OCI-LY7 (cell line): ENCODE measurements around the gene PDXDC1. TPM values are rescaled to one million over a fixed set of nuclear protein-coding genes. Genes with fewer than 3 reads are reported as not detected.
"Not testable (repeated sequence)": the region's sequence is repeated elsewhere in the genome, so short reads cannot be mapped to it uniquely, and the experiment has no call there.

ENCODE experiments used
- BruUV-seq: library from RNA; stranded (reverse); fragments of 400-500 nt; replicated peaks from 2 replicates; lab custom pipeline; 2021; lab: Mats Ljungman, UMichigan
- CTCF ChIA-PET: fragments of 300-600 bp; sonication (Branson Sonifier 250); formaldehyde crosslinking; loops from one replicate; lab custom pipeline; 2022; ENCODE audit warnings: antibody characterized with exemption; ENCODE audit not compliant: unreplicated experiment; lab: Charles Lee
- POLR2A ChIA-PET: fragments of 300-600 bp; sonication (Branson Sonifier 250); formaldehyde crosslinking; loops from one replicate; lab custom pipeline; 2022; ENCODE audit warnings: antibody characterized with exemption; lab: Charles Lee
- DNase-seq: peaks from one replicate; pipeline ENCODE4 v3.0.0-alpha.2; 2015; ENCODE audit warnings: low spot score
- H2AFZ ChIP-seq: fragments of 200-600 bp; sonication (generic), shearing (Covaris generic); 2 replicates; pipeline ENCODE4 v1.6.1; 2014; ENCODE audit warnings: mild to moderate bottlenecking, antibody characterized with exemption, low read length, moderate library complexity
- H3K27ac ChIP-seq: fragments of 200-600 bp; sonication (generic); 2 replicates; pipeline ENCODE4 v1.5.1; 2014; ENCODE audit warnings: mixed run types, low read depth, mild to moderate bottlenecking, moderate library complexity, low read length, inconsistent platforms; ENCODE audit not compliant: poor library complexity, severe bottlenecking
- H3K36me3 ChIP-seq: fragments of 200-600 bp; sonication (generic); 2 replicates; pipeline ENCODE4 v1.6.1; 2014; ENCODE audit warnings: mild to moderate bottlenecking, antibody characterized with exemption, low read length, moderate library complexity, mixed read lengths; ENCODE audit not compliant: insufficient read depth
- H3K4me1 ChIP-seq: fragments of 200-600 bp; sonication (generic); 2 replicates; pipeline ENCODE4 v1.5.1; 2014; ENCODE audit warnings: mild to moderate bottlenecking, low read length; ENCODE audit not compliant: insufficient read depth, poor library complexity, severe bottlenecking
- H3K4me2 ChIP-seq: fragments of 200-600 bp; sonication (generic); 2 replicates; pipeline ENCODE4 v1.6.1; 2014; ENCODE audit warnings: mild to moderate bottlenecking, low read length
- H3K4me3 ChIP-seq: fragments of 200-600 bp; sonication (generic); 2 replicates; pipeline ENCODE4 v1.5.1; 2014; ENCODE audit warnings: mild to moderate bottlenecking, low read depth, low read length; ENCODE audit not compliant: poor library complexity, severe bottlenecking
- H3K79me2 ChIP-seq: fragments of 200-600 bp; sonication (generic); 2 replicates; pipeline ENCODE4 v1.6.1; 2016; ENCODE audit warnings: low read depth, mild to moderate bottlenecking, low read length, moderate library complexity, mixed read lengths; ENCODE audit not compliant: insufficient read depth
- H3K9me2 ChIP-seq: fragments of 200-600 bp; sonication (generic); 2 replicates; pipeline ENCODE4 v1.6.1; 2016; ENCODE audit warnings: mild to moderate bottlenecking, low read length, mixed read lengths; ENCODE audit not compliant: insufficient read depth
- H3K9me3 ChIP-seq: fragments of 200-600 bp; sonication (generic); 2 replicates; pipeline ENCODE4 v1.6.1; 2014; ENCODE audit warnings: mild to moderate bottlenecking, mixed run types, low read length, mixed read lengths
- H4K20me1 ChIP-seq: fragments of 200-600 bp; sonication (generic); 2 replicates; pipeline ENCODE4 v1.6.1; 2014; ENCODE audit warnings: mild to moderate bottlenecking, antibody characterized with exemption, low read length, moderate library complexity, mixed read lengths; ENCODE audit not compliant: insufficient read depth
- intact Hi-C: fragments of 100-400 bp; cut with micrococcal nuclease; formaldehyde crosslinking; loops from one replicate; pipeline ENCODE4 v1.10.0; 2022; ENCODE audit not compliant: unreplicated experiment
- total RNA-seq, 2 experiments: library from RNA; depleted of rRNA in 1 of 2; stranded (reverse); fragments of >200 nt in 1 of 2; shearing (Covaris generic) in 1 of 2; gene quantifications; 2 replicates each; pipeline ENCODE4 v1.2.3, GENCODE V29; 2014 to 2022

The PDXDC1 gene
- total RNA-seq, 2 experiments from 2014 or later = 43.0 to 83.3 TPM

DNA sequence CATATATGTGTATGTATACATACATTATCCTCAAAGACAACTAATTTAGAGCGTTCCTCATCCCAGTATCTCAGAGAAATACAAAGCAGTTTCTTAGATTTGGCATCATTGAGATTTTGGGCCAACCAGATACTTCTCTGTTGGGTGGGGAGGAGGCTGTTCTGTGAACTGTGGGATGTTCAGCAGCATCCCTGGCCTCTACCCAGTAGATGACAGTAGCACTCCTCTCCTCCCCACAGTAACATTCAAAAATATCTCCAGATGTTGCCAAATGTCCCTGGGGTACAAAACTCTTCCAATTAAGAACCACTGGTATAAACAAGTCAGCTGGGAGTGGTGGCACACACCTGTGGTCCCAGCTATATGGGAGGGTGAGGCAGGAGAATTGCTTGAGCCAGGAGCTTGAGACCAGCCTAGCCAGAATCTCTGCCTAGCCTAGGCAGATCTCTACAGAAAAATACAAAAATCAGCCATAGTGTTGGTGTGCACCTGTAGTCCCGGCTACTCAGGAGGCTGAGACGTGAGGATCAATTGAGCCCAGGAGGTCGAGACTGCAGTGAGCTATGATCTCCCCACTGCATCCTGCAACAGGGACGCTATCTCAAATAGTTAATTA, 125.7 kb downstream of the PDXDC1 start:
- POLR2A ChIA-PET = not testable (repeated sequence)

DNA sequence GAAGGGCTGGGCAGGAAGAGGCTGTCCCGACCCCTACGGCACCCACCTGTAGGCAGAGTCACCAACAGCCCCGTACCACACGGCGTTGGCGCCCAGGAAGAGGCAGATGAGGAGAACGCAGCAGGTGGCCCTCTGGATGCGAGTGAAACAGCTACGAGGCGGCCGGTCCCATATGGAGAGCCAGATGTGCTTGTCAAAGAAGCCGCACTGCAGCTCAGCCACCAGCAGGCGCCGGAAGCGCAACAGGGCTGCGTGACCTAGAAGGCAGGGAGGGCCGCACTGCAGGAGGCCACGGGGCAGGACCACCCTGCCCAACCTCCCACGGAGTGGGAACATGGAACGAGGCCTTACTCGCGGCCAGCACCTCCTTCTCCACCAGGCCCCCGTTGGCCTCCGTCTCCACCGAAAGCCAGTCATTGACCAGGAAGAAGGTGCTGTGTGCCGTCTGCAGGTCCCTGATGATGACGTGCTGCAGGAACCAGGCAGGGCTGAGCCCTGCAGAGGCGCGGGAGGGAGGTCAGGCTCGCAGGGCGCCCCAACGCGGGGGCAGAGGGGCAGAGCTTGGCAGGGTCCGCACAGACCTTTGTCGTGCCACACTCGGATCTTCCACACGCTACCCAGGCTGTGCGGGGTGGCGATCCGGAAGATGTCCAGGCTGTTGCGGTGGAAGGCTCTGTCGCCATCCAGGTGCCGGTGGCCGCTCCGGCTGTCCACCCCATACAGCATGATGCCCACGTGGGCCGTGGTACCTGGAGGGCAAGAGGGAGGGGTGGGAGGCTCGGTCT, 153.0 kb downstream of the PDXDC1 start:
- H3K79me2 ChIP-seq, H2AFZ ChIP-seq, POLR2A ChIA-PET, H3K9me3 ChIP-seq, H4K20me1 ChIP-seq, H3K4me1 ChIP-seq, intact Hi-C loops, BruUV-seq, H3K27ac ChIP-seq, H3K4me2 ChIP-seq, H3K36me3 ChIP-seq, H3K4me3 ChIP-seq, CTCF ChIA-PET, DNase-seq, H3K9me2 ChIP-seq: not testable (repeated sequence)

More for the DNA sequence above, 125.7 kb downstream of the PDXDC1 start:
- H3K36me3 ChIP-seq, H3K4me3 ChIP-seq, H4K20me1 ChIP-seq, H3K4me1 ChIP-seq, H3K79me2 ChIP-seq, intact Hi-C loops, H3K9me2 ChIP-seq, DNase-seq, H2AFZ ChIP-seq, H3K27ac ChIP-seq, H3K9me3 ChIP-seq, H3K4me2 ChIP-seq, BruUV-seq: not testable (repeated sequence)
- CTCF ChIA-PET = interaction anchor here (0.5 kb wide), 1 partner anchor 59 kb away, joined by 3 read pairs; no protein-coding TSS in a partner anchor

DNA sequence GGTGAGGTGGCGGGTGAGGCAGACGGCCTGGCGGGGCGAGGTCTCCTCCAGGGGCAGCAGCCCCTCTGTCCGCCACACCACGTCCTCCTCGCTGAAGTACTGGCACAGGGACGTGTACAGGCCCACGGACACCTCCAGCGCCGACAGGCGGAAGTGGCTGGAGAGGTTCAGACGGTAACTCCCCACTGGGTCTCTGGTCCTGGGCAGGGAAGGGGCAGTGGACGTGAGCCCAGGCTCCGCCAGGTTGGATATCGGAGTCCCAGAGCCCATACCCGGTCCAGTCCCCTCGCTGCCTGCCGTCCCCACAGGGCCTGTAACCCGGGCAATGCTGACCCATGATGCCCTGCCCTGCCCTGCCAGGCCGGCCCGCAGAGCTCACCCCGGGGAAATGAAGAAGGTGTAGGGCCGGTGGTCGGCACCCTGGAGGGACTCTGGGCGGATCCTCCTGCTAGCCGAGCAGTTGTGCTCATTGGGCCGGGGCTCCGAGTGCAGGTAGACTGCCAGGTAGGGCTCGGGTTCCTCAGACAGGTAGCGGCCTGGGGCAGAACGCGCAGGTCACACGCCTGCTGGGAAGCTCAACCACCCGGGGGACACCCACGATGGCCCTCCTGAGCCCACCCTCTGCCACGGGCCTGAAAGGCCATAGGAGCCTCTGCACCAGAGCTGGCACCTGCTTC, 155.6 kb downstream of the PDXDC1 start:
- H3K4me3 ChIP-seq, DNase-seq, H3K9me3 ChIP-seq, intact Hi-C loops, H2AFZ ChIP-seq, H4K20me1 ChIP-seq, H3K4me1 ChIP-seq, H3K27ac ChIP-seq, BruUV-seq, H3K4me2 ChIP-seq, POLR2A ChIA-PET, H3K36me3 ChIP-seq, H3K9me2 ChIP-seq, H3K79me2 ChIP-seq, CTCF ChIA-PET: not testable (repeated sequence)

DNA sequence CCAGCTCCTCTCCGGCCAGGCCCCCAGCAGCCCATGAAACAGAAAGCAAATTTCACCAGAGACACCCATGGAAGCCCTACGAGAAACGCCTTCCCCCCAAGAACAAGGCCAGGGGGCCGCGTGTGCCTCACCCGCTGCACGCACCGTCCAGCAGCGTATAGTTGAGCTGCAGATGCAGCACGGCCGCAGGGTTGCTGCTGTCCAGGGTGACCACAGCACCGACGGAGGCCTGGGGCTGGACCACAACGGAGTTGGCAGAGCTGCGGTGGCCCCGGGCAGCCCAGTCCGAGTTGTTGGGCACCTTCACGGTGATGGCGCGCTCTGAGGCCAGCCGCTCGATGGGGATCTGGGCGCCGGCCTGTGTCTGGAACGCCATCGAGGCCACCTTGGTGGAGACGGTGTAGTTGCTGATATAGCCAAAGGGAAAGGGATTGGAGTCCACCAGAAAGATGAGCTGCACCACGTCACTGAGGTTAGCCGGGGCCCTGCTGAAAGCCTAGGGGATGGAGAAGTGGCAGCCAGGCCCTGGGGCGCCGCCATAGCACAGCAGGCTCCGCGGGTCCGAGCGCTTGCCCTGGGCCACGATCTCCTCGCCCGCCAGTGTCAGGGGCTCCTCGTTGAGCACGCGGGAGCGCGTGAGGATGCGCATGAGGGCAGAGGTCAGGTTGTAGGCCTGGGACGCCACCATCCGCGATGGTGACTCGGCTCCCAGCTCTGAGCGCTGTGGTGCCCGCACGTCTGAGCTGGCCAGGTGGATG, 156.3 kb downstream of the PDXDC1 start:
- H3K27ac ChIP-seq, intact Hi-C loops, H2AFZ ChIP-seq, DNase-seq, H3K4me2 ChIP-seq, H4K20me1 ChIP-seq, H3K9me2 ChIP-seq, H3K9me3 ChIP-seq, H3K36me3 ChIP-seq, CTCF ChIA-PET, BruUV-seq, H3K79me2 ChIP-seq, H3K4me1 ChIP-seq, H3K4me3 ChIP-seq, POLR2A ChIA-PET: not testable (repeated sequence)

DNA sequence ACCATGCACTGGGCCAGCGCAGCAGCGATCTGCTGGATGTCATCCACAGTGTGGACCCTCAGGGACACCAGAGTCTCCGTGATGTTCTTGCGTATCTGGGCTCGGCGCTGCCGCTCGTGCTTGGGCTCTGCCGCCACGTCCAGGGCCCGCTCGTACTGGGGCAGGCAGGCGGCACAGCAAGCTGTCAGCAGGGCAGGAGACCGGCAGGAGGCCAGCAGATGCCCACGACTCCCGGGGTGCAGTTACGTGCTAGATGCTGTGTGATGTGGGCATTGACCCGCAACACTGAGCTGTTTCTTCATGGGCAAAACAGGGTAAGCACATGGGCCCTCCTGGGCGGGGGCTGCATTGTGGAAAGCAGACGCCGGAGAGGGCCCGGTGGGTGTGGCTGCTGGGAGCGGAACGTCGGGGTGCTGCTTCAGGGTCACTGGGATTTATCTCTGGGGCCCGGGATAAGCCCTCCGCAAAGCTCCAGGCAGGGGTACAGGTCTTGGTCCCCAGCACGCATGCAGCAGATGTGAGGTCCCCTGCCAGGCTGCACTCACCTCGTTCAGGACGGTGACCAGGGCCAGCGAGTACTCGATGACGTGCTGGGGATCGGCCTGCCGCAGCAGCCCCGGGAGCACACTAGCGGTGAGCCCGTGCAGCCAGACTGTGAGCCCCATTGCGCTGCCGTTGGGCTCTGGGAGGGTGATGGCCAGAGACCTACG, 158.0 kb downstream of the PDXDC1 start:
- H3K4me3 ChIP-seq, H3K79me2 ChIP-seq, H3K4me2 ChIP-seq, H4K20me1 ChIP-seq, DNase-seq, H2AFZ ChIP-seq, H3K27ac ChIP-seq, H3K9me3 ChIP-seq, intact Hi-C loops, H3K4me1 ChIP-seq, POLR2A ChIA-PET, BruUV-seq, H3K9me2 ChIP-seq, H3K36me3 ChIP-seq, CTCF ChIA-PET: not testable (repeated sequence)
